Omental fat pad (tissue), 4 donors: ENCODE results near the gene AK9. TPM values are rescaled to one million over a fixed set of nuclear protein-coding genes. Genes with fewer than 3 reads are reported as not detected.

Source experiments
- ATAC-seq: fragments of 150-250 bp; one replicate; pipeline ENCODE4 v1.9.1; 2016; ENCODE audit warnings: mild to moderate bottlenecking, moderate library complexity; ENCODE audit not compliant: low FRiP score
- DNase-seq: peaks from one replicate; pipeline ENCODE4 v3.0.0-alpha.2; 2019; ENCODE audit warnings: low spot score
- total RNA-seq, 4 donors: library from RNA; depleted of rRNA; stranded (reverse); fragments of >200 nt; gene quantifications; one replicate each; pipeline ENCODE4 v1.1.0, GENCODE V29; 2016
- TF ChIP-seq, protein P1 (sequence below), 3 donors: fragments of 450-650 bp; IDR thresholded peaks; one replicate each; pipeline ENCODE4 v1.5.1; 2016 to 2017; ENCODE audit warnings: antibody characterized with exemption in 3 of 3, mild to moderate bottlenecking in 3 of 3, moderate library complexity in 2 of 3

Gene AK9
- total RNA-seq, 4 donors from 2014 or later: 5.4 to 14.8 (median 8.2) TPM

GRCh38 chr6:109628158-109629000, 62.6 kb downstream of the AK9 start:
- DNase-seq (no peak), ATAC-seq (no peak)
- TF ChIP-seq, protein P1, sequence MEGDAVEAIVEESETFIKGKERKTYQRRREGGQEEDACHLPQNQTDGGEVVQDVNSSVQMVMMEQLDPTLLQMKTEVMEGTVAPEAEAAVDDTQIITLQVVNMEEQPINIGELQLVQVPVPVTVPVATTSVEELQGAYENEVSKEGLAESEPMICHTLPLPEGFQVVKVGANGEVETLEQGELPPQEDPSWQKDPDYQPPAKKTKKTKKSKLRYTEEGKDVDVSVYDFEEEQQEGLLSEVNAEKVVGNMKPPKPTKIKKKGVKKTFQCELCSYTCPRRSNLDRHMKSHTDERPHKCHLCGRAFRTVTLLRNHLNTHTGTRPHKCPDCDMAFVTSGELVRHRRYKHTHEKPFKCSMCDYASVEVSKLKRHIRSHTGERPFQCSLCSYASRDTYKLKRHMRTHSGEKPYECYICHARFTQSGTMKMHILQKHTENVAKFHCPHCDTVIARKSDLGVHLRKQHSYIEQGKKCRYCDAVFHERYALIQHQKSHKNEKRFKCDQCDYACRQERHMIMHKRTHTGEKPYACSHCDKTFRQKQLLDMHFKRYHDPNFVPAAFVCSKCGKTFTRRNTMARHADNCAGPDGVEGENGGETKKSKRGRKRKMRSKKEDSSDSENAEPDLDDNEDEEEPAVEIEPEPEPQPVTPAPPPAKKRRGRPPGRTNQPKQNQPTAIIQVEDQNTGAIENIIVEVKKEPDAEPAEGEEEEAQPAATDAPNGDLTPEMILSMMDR (IDR thresholded peaks at IDR 0.05): no peak

GRCh38 chr6:109626311-109626710, 64.7 kb downstream of the AK9 start:
- ATAC-seq (no peak), DNase-seq (no peak)
- TF ChIP-seq, protein P1 (IDR thresholded peaks at IDR 0.05): no peak

- ATAC-seq: no peak
- DNase-seq: no peak
- TF ChIP-seq, protein P1 (IDR thresholded peaks at IDR 0.05): no peak
These were observed 65.8 kb downstream of the AK9 start for GRCh38 chr6:109625199-109625598.

DNA sequence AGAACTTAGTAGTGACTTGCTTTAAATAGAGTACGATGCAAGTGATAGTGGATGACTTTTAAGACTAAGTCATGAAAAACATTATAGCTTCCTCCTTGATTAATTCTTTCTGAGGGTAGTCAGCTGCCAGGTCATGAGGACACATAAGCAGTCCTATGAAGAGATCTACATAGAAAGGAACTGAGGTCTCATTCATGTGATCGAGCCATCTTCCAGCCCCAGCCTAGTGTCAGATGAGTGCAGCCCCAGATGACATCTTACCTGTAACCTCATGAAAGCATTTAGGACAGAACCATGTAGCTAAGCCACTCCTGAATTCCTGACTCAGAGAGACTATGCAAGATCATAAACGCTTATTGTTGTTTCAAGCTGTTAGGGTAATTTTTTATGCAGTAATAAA, 67.7 kb downstream of the AK9 start:
- TF ChIP-seq, protein P1 (IDR thresholded peaks at IDR 0.05): no peak
- no peak for DNase-seq
- ATAC-seq: no peak

DNA sequence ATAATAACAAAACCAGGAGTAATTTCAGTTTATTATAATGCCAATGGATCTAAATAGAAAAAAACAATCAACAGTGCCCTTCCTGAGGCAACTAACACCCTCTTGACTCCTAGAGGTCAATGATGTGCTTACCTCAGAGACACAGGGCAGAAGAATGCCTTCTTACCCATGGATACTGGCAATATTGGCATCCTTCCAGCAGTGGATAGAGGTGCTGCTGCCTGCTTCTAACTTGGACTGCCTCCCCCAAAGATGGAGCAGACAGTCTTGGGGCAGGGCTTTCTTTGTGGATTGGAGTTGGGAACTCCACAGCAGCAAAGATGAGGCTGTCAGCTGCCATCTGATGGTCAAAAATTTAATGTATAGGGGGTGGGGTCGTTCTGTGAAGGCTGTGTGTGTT, 78.7 kb downstream of the AK9 start:
- ATAC-seq: no peak
- DNase-seq: no peak
- TF ChIP-seq, protein P1 (IDR thresholded peaks at IDR 0.05): no peak

GRCh38 chr6:109611502-109611901, 79.5 kb downstream of the AK9 start:
- no peak for ATAC-seq
- TF ChIP-seq, protein P1 (IDR thresholded peaks at IDR 0.05): no peak
- no peak for DNase-seq

DNA sequence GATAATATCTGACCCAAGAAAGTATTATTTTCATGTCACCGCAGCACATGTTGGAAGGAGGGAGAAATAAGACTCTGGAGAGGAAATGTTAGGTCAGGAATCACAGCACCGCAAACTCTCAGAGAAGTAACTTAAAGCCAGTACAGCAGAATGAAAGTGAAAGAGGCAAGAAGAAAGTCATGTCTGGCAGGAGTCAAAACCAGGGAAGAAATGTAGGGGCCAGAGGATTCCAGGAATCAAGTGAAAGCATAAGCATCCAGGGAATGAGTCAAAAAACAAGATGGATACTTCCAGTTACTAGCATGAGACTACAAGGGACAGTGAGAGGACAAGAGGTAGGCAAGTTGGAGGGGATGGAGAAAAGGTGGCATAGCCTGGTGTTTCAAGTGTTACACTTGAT, 80.4 kb downstream of the AK9 start:
- no peak for ATAC-seq

More for the DNA sequence above, 80.4 kb downstream of the AK9 start:
- TF ChIP-seq, protein P1 (IDR thresholded peaks at IDR 0.05): no peak
- no peak for DNase-seq
